ENCODE measurements around the gene CARD9.

- TF ChIP-seq CTCF (conservative IDR thresholded peaks at IDR 0.05; ENCODE audit: low read length) = no peak
- TF ChIP-seq EZH2phosphoT487 (IDR thresholded peaks at IDR 0.05; ENCODE audit: borderline replicate concordance, low read depth, low read length) = no peak
Measured at GRCh38 chr9:136357202-136357725, 16.2 kb downstream of the CARD9 start.

Data from OCI-LY7 (cell line).